Omental fat pad (tissue), 4 donors: ENCODE data around the gene FOXD3. TPM values are rescaled to one million over a fixed set of nuclear protein-coding genes. Genes with fewer than 3 reads are reported as not detected.

Experiments used
- ATAC-seq: fragments of 150-250 bp; one replicate; pipeline ENCODE4 v1.9.1; 2016; ENCODE audit warnings: mild to moderate bottlenecking, moderate library complexity; ENCODE audit not compliant: low FRiP score
- DNase-seq: peaks from one replicate; pipeline ENCODE4 v3.0.0-alpha.2; 2019; ENCODE audit warnings: low spot score
- total RNA-seq, 4 donors: library from RNA; depleted of rRNA; stranded (reverse); fragments of >200 nt; gene quantifications; one replicate each; pipeline ENCODE4 v1.1.0, GENCODE V29; 2016
- TF ChIP-seq, protein P1 (sequence below), 3 donors: fragments of 450-650 bp; IDR thresholded peaks; one replicate each; pipeline ENCODE4 v1.5.1; 2016 to 2017; ENCODE audit warnings: antibody characterized with exemption in 3 of 3, mild to moderate bottlenecking in 3 of 3, moderate library complexity in 2 of 3

FOXD3 gene
- under 1 TPM in 1 of 4 donors, not detected in 3; 0.63 TPM for total RNA-seq

DNA sequence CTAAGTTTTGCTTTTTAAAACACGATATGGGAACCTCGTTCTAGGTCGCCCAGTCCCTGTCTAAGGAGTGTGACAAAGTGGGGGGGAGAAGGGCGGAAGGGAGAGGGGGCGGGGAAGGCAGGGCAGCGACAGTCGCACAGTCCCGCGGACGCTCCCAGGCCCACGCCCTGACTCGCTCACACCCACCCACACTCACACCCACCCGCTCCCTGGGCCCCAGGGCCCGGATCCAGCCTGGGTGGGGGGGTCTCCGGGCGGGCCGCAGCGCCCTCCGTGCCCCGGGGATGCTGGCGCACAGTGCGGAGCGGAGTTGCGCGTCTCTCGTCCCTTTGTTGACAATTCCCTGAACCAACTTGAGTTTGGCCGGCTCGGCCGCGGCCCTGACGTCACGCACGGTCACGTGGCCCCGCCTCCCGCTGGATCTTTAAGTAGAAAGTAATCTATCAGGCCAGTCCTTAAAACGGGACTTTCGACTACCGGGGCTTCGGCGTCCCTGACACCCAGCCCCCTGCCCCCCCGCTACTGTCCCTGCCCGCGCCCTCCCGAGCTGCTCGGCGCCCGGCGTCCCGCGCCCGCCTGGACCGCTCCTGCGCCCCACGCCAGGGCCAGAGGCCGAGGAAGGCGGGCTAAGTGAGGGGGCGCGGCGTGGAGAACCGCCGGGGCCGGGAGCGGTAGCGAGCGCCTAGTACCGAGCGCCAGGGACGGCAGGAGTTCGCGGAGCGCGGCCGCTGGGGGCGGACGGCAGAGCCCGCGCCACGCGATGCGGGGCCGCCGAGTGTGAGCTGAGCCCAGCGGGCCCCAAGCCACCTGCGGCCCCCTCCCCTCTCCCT, at the start of gene FOXD3:
Gene FOXD3 (plus strand): TSS at position 454 of the 830 bp plus-strand sequence. CDS start 492 bp downstream, outside the sequence.
- no peak for DNase-seq
- peak; percentile 10 for ATAC-seq
- TF ChIP-seq, protein P1, sequence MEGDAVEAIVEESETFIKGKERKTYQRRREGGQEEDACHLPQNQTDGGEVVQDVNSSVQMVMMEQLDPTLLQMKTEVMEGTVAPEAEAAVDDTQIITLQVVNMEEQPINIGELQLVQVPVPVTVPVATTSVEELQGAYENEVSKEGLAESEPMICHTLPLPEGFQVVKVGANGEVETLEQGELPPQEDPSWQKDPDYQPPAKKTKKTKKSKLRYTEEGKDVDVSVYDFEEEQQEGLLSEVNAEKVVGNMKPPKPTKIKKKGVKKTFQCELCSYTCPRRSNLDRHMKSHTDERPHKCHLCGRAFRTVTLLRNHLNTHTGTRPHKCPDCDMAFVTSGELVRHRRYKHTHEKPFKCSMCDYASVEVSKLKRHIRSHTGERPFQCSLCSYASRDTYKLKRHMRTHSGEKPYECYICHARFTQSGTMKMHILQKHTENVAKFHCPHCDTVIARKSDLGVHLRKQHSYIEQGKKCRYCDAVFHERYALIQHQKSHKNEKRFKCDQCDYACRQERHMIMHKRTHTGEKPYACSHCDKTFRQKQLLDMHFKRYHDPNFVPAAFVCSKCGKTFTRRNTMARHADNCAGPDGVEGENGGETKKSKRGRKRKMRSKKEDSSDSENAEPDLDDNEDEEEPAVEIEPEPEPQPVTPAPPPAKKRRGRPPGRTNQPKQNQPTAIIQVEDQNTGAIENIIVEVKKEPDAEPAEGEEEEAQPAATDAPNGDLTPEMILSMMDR (IDR thresholded peaks at IDR 0.05): no peak

DNA sequence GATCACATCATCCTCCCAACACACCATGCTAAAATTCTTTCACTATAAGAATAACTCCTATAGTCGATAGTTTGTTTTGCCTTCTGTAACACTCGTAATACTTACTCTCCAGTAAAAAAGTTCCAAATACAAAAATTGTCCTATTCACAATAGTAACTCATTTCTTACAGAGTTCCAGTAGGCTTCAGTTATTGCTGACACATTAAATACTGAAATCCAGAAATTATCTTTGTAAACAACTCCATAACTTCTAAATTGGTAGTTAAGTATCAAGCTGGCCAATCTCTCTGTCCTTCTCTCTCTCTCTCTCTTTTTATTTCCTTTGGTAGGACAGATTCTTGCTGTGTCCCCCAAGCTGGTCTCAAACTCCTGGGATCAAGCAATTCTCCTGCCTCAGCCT, 49.6 kb upstream of the FOXD3 start:
- TF ChIP-seq, protein P1 (IDR thresholded peaks at IDR 0.05): no peak
- no peak for DNase-seq

DNA sequence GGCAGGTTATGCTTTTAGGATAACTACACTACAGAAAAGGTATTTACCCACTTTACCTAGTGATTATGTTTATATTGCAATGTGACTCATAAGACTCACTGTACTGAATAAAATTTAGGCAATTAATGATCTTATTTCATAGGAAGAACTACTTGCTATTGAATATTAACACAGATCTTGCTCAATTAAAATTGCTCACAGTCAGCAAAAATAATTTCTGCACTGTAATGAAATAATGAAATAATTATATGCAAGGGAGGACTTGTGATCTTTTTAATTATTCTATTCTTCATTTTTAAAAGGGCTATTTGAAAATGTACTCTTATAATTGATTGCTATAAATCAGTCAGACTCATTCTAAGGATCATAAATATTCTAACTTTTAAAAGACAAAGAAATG, 48.0 kb upstream of the FOXD3 start:
- TF ChIP-seq, protein P1 (IDR thresholded peaks at IDR 0.05): no peak
- ATAC-seq (no peak), DNase-seq (no peak)

More for the DNA sequence above, 49.6 kb upstream of the FOXD3 start:
- ATAC-seq: no peak

DNA sequence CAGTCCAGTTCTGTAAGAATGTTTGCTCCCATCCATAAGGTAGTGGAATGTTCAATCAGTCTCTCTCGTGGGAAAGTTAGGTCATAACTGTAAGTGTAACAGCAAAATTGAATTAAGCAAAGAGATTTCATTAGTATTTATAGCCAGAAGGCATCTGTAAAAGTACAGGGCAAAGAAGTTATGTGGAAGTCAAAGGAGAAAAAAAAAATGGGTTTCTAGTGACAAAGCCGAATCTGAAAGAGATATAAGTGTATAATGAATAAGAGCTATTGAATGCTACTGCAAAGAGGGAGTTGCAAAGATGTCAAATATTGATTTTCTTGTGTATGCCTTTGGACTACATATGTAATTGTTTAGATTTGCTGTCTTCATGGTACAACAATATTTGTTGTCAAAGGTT, 47.4 kb upstream of the FOXD3 start:
- DNase-seq: no peak
- no peak for ATAC-seq
- TF ChIP-seq, protein P1 (IDR thresholded peaks at IDR 0.05): no peak

DNA sequence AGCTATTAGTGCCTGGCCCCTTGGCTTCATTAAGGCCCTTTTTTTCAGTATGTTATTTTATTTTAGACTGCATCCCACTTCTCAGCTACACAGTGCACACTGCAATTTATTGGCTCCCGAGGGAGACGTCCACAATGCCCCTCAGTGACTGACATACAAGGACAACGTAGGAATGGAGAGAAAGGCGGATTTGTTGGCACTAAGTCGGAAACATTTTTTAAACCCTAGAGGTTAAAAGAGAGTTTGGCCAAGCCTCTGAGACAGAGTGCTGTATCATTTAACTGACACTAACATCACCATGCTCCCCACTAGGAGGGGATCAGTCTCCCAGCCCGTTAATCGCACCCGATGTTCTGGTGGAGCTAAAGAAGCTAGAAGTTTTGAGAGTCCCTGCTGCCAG, 45.7 kb upstream of the FOXD3 start:
- DNase-seq (no peak), ATAC-seq (no peak)
- TF ChIP-seq, protein P1 (IDR thresholded peaks at IDR 0.05): no peak

DNA sequence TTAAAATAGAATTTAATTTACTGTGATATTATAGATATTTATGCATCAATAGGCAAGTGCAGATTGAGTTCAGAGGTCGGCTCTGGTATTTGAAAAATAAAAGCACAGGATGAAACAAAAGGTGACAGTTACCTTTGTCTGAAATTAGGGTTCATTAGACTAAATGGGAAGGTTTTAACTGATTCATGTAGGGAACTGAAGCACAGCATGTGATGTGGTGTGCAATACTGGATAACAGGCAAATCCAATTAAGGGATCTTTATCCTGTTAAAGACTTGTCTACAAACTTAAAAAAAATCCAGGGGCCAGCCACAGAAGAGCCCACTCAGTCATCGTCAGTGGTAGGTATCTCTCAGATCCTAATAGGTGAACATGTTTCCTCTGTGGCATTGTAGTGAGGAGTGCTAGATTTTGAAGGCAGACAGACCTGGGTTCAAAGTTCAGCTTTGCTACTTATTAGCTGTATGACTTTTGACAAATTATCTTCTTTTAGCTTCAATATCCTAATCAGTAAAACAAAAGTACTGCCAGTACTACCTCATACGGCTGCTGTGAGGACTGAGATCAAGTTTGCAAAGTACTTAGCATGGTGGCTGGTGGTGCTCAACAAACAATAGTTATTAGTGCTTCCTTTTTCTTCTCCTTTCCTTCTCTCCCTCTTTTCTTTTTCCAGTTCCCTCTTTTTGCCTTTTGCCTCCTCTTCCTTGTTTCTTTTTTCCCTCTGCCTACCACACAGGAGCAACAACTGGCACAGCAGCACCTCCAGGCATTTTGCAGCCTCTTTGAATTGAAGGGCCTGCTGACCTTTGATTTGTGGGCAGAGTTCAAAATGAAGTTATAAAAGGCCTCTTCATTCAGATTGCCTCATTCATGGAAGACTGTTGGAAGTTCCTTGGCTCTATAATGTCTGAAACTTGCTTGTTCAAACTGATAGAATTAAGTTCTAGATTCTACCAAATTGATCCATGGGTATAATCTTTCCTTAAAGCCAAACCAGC, 44.9 kb upstream of the FOXD3 start:
- no peak for ATAC-seq
- TF ChIP-seq, protein P1 (IDR thresholded peaks at IDR 0.05): no peak
- no peak for DNase-seq
